WERI-Rb-1 (cell line): ENCODE data around the gene ARL11.
"Not testable (repeated sequence)": the region's sequence is repeated elsewhere in the genome, so short reads cannot be mapped to it uniquely, and the experiment has no call there.

Experiments
- DNase-seq: peaks from one replicate; pipeline ENCODE4 v3.0.0-alpha.2; 2020
- H3K27ac ChIP-seq: fragments of 250-450 bp; sonication (Bioruptor Pico); 2 replicates; pipeline ENCODE4 v1.5.1; 2020; ENCODE audit warnings: mild to moderate bottlenecking, moderate library complexity
- H3K27me3 ChIP-seq: fragments of 250-450 bp; sonication (Bioruptor Pico); 2 replicates; pipeline ENCODE4 v1.5.1; 2021; ENCODE audit warnings: mild to moderate bottlenecking, low read depth, moderate library complexity; ENCODE audit not compliant: insufficient read depth, severe bottlenecking
- H3K36me3 ChIP-seq: fragments of 250-450 bp; sonication (Bioruptor Pico); 2 replicates; pipeline ENCODE4 v1.5.1; 2020; ENCODE audit warnings: mild to moderate bottlenecking, moderate library complexity
- H3K4me3 ChIP-seq: 2 replicates; pipeline ENCODE4 v1.5.1; 2011; ENCODE audit warnings: low read depth, mild to moderate bottlenecking, control low read depth, low read length
- H3K9me3 ChIP-seq: fragments of 250-450 bp; sonication (Bioruptor Pico); 2 replicates; pipeline ENCODE4 v1.5.1; 2021; ENCODE audit warnings: mild to moderate bottlenecking, moderate library complexity; ENCODE audit not compliant: severe bottlenecking
- TF ChIP-seq, protein P1 (sequence below): IDR thresholded peaks from 2 replicates; pipeline ENCODE4 v1.5.1; 2011; ENCODE audit warnings: low read depth, mild to moderate bottlenecking, control low read depth, inconsistent platforms, low read length

The ARL11 gene

DNA sequence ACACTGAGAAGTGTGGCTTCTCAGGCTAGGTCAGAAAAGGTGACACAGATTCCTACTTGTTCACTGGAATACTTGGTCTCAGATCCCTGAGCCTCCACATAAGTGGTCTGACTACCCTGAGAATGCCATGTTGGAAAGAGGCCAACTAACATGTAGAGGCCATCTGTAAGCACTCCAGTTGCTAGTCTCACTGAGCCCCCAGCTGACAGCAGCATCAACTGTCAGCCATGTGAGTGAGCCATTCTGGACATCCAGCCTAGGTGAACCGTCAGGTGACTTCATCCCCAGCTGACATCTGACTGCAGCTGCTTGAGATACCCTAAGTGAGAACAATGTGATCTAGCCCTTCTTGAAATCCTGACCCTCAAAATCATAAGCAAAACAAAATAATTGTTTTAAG lies 18.1 kb upstream of the ARL11 start:
- Histone ChIP-seq H3K4me3 (no peak overlapping the region), H3K27ac (no peak overlapping the region), H3K9me3 (no peaks in the 10 kb centered on the region), H3K27me3 (no peaks in the 10 kb centered on the region), H3K36me3 (no peaks in the 10 kb centered on the region)
- TF ChIP-seq, protein P1, sequence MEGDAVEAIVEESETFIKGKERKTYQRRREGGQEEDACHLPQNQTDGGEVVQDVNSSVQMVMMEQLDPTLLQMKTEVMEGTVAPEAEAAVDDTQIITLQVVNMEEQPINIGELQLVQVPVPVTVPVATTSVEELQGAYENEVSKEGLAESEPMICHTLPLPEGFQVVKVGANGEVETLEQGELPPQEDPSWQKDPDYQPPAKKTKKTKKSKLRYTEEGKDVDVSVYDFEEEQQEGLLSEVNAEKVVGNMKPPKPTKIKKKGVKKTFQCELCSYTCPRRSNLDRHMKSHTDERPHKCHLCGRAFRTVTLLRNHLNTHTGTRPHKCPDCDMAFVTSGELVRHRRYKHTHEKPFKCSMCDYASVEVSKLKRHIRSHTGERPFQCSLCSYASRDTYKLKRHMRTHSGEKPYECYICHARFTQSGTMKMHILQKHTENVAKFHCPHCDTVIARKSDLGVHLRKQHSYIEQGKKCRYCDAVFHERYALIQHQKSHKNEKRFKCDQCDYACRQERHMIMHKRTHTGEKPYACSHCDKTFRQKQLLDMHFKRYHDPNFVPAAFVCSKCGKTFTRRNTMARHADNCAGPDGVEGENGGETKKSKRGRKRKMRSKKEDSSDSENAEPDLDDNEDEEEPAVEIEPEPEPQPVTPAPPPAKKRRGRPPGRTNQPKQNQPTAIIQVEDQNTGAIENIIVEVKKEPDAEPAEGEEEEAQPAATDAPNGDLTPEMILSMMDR = no peak
- DNase-seq = peak; percentile 63

DNA sequence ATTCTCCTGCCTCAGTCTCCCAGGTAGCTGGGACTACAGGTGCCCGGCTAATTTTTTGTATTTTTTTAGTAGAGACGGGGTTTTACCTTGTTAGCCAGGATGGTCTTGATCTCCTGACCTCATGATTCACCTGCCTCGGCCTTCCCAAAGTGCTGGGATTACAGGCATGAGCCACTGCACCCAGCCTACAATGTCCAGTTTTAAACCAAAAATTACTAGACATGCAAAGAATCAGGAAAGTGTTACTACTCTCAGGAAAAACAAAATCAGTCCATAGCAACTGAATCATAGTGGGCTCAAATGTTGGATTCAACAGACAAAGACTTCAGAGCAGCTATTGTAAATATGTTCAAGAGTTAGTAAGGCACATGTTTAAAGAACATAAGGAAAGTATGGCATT lies 16.3 kb upstream of the ARL11 start:
- not testable (repeated sequence) for H3K27me3 ChIP-seq, H3K36me3 ChIP-seq, DNase-seq, H3K4me3 ChIP-seq, H3K27ac ChIP-seq, H3K9me3 ChIP-seq

DNA sequence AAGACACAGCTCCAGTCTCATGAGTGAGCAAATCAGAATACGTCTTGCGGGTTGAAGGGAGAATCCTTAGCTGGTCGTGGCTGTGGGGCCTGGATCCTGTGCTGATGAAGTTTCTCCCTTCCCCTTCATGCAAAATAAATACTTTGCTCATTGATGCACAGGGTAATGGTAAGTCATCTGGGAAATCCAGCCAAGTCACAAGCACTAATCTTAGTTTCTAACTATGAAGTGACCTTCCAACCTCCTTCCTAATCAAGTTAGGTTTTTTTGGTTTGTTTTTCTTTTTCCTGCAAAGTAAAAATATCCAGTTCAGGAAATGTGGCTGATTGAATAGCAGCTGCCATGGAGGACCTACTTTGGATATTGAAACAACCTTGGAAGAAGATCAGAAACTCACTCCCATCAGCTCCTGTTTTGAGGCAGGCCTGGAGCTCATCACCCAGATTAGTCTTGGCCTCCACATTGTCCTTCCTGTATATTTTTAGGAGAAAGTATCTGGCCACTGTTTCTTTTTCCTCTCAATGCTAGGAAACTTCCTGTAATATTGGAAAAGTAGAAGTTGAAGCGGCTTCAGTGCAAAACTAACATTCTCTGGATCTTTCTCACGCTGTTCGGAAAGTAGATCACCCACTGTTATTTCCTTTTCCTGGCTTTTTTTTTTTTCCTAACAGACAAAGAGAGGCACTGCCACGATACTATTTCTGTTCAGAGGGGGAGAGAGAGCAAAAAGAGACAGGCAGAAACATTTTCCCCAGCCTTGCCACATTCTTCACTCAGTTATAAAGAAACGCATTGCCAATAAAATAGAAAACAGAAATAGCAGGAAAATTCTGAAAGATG lies 12.3 kb upstream of the ARL11 start:
- no peak for DNase-seq
- Histone ChIP-seq H3K4me3 (no peak overlapping the region), H3K36me3 (no peaks in the 10 kb centered on the region), H3K9me3 (no peaks in the 10 kb centered on the region), H3K27ac (no peak overlapping the region), H3K27me3 (no peaks in the 10 kb centered on the region)
- TF ChIP-seq, protein P1 = no peak

DNA sequence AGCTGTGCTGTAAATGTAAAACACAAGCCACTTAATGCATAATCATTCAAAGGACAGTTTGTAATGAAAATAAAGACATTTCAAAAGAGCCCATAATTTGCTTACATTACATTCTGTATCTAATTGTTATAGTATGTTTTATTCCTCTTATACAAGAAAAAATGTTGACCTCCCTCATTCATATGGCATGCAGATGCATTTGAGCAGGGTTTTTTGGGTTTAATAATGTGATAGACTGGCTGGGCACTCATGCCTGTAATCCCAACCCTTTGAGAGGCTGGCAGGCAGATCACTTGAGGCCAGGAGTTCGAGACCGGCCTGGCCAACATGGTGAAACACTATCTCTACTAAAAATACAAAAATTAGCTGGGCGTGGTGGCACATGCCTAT lies 11.6 kb upstream of the ARL11 start:
- DNase-seq = no peak
- H3K36me3 ChIP-seq = no peaks in the 10 kb centered on the region
- H3K9me3 ChIP-seq = no peaks in the 10 kb centered on the region
- H3K27me3 ChIP-seq = no peaks in the 10 kb centered on the region
- no peak overlapping the region for H3K27ac ChIP-seq
- TF ChIP-seq, protein P1 = no peak
- no peak overlapping the region for H3K4me3 ChIP-seq

DNA sequence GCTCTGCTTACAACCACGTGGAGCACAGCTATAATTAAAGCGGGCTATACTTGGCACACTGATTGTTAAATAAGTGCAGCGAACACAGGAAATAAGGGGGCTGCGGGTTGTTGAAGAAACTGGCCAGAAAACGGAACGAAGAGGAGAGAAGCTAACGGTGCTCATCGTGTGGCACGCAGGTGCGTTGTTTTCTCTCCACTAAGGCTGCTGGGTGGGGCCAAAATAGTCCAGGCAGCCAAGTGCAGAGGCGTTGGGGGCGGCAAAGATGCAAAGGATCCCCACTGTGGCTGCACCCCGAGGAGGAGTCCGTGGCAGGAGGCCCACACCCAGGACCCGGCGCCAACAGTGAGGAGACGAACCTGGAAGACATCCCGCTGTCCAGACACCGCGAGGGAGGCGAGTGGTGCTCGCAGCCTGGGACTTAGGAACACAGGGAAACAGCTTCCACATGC lies 8.1 kb upstream of the ARL11 start:
- Histone ChIP-seq H3K27ac (no peak overlapping the region), H3K4me3 (no peak overlapping the region)
- DNase-seq = no peak

DNA sequence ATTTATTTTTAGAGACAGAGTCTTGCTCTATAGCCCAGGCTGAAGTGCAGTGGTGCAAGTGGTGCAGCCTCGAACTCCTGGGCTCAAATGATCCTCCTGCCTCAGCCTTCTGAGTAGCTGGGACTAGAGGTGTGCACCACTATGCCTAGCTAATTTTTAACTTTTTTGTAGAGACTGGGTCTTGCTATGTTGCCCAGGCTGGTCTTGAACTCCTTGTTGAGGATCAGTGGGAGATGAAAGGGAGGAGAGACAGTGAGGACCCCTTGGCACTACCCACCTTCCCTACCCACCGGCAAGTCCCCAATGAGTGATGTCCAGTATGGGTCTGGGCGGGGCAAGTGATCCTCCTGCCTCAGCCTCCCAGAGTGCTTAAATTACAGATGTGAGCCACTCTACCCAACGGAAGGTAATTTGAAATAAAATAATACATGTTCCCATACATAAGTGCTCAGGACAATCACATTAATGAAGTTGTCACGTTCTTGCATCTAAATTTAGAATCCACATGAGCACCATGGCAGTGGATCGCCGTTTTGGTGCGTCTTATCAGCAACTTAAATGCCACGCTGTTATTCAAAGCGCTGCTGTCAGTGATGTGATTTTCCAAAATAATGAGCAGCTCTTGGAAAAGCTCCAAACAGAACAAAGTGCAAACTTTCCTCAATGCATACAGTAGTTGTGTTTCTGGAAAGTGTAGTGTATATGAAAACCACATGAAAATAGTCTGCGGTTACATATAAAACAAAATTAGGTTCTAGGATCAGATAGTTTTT lies 5.9 kb upstream of the ARL11 start:
- Histone ChIP-seq H3K9me3 (no peaks in the 10 kb centered on the region), H3K27ac (no peak overlapping the region), H3K27me3 (no peaks in the 10 kb centered on the region), H3K4me3 (no peak overlapping the region), H3K36me3 (no peaks in the 10 kb centered on the region)
- no peak for DNase-seq
- TF ChIP-seq, protein P1 = no peak

More for the DNA sequence above, 8.1 kb upstream of the ARL11 start:
- H3K36me3 ChIP-seq = no peaks in the 10 kb centered on the region
- no peaks in the 10 kb centered on the region for H3K9me3 ChIP-seq
- TF ChIP-seq, protein P1 = no peak
- no peaks in the 10 kb centered on the region for H3K27me3 ChIP-seq
